ENCODE measurements around the gene MAGI3. TPM values are rescaled to one million over a fixed set of nuclear protein-coding genes. Genes with fewer than 3 reads are reported as not detected.

Gene MAGI3
- polyA plus RNA-seq, 1 experiment: 1.9 TPM

DNA sequence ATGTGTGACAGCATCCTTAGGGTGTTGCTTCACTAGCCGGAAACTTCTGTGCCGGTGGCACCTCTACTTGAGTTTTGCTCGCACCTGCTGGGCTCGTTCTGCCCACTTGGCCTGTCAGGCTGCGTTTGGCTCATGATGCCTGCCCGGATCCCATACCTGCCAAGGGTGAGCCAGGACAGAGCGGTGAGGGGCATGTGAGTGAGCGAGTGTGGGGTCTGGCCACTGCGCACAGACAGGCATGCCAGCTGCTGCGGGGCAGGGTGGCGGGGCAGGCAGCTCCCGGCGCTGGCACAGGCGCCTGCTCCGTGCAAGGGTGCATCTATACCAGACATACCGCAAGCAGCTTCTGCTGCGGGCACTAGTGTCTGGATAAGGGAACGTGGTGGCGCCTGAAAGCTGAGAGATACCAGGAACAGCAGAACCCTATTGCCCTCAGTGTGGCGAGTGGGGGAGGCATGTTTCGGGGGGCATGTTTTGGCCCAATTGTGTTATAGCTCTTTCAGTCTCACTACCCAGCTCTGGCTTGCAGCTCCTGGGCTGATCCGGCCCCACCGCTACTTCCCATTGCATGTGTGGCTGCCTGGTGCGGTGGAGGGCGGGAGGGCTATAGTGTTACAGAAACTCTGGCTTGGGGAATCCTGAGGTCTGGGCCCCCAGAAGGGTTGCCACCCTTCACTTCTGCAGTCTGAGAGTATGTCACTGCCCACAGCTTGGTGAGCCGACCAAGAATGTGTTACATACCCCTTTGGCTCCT is 32.2 kb downstream of the MAGI3 start:
- TF ChIP-seq, protein P1, sequence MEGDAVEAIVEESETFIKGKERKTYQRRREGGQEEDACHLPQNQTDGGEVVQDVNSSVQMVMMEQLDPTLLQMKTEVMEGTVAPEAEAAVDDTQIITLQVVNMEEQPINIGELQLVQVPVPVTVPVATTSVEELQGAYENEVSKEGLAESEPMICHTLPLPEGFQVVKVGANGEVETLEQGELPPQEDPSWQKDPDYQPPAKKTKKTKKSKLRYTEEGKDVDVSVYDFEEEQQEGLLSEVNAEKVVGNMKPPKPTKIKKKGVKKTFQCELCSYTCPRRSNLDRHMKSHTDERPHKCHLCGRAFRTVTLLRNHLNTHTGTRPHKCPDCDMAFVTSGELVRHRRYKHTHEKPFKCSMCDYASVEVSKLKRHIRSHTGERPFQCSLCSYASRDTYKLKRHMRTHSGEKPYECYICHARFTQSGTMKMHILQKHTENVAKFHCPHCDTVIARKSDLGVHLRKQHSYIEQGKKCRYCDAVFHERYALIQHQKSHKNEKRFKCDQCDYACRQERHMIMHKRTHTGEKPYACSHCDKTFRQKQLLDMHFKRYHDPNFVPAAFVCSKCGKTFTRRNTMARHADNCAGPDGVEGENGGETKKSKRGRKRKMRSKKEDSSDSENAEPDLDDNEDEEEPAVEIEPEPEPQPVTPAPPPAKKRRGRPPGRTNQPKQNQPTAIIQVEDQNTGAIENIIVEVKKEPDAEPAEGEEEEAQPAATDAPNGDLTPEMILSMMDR (IDR thresholded peaks at IDR 0.05; ENCODE audit: insufficient read depth, low read depth, low read length): no peak
- Histone ChIP-seq H3K27me3 (ENCODE audit: control insufficient read depth, insufficient read depth, low read length) (no peaks in the 10 kb centered on the region), H3K4me3 (ENCODE audit: low read depth, low read length) (no peak overlapping the region), H3K36me3 (ENCODE audit: control insufficient read depth, insufficient read depth, low read length) (no peaks in the 10 kb centered on the region)
- DNase-seq (ENCODE audit: low read depth): no peak
- POLR2A ChIA-PET: no interaction called here
- CTCF ChIA-PET: no interaction called here

DNA sequence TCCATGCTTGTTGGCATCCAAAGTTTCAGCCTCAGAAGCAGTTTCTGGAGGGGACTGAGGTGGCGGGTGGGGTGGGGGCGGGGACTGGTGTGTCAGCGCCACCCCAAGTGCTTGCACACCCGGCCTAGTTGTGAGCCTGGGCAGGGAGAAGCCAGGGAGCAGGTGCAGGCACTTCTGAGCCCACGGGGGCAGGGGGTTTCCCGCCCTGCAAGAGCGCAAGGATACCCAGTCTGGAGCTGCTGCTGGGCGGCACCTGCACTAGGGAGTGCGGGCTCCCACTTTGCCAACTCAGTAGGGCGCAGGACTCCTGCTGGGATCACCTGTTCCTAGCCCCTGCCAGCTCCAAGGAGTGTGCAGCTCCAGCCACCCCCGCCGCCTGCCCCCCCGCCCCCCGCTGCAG is 33.5 kb downstream of the MAGI3 start:
- Histone ChIP-seq H3K27me3 (ENCODE audit: control insufficient read depth, insufficient read depth, low read length) (no peaks in the 10 kb centered on the region), H3K4me3 (ENCODE audit: low read depth, low read length) (no peak overlapping the region), H3K36me3 (ENCODE audit: control insufficient read depth, insufficient read depth, low read length) (no peaks in the 10 kb centered on the region)
- DNase-seq (ENCODE audit: low read depth): no peak
- TF ChIP-seq, protein P1 (IDR thresholded peaks at IDR 0.05; ENCODE audit: insufficient read depth, low read depth, low read length): no peak
- CTCF ChIA-PET: no interaction called here
- POLR2A ChIA-PET: no interaction called here

- no peaks in the 10 kb centered on the region for H3K27me3 ChIP-seq (ENCODE audit: control insufficient read depth, insufficient read depth, low read length)
- DNase-seq (ENCODE audit: low read depth): no peak
- TF ChIP-seq, protein P1 (IDR thresholded peaks at IDR 0.05; ENCODE audit: insufficient read depth, low read depth, low read length): no peak
- H3K36me3 ChIP-seq (ENCODE audit: control insufficient read depth, insufficient read depth, low read length): no peaks in the 10 kb centered on the region
- no peak overlapping the region for H3K4me3 ChIP-seq (ENCODE audit: low read depth, low read length)
- ChIA-PET CTCF (interaction anchor here (0.9 to 1.2 kb wide), 2 partner anchors 11 to 14 kb away, joined by 3 read pairs; no protein-coding TSS in a partner anchor), POLR2A (no interaction called here)
Observed at GRCh38 chr1:113429461-113430153, 39.3 kb downstream of the MAGI3 start.

- H3K27me3 ChIP-seq (ENCODE audit: control insufficient read depth, insufficient read depth, low read length): no peaks in the 10 kb centered on the region
- POLR2A ChIA-PET: no interaction called here
- CTCF ChIA-PET: no interaction called here
- TF ChIP-seq, protein P1 (IDR thresholded peaks at IDR 0.05; ENCODE audit: insufficient read depth, low read depth, low read length): no peak
- no peak overlapping the region for H3K4me3 ChIP-seq (ENCODE audit: low read depth, low read length)
- DNase-seq (ENCODE audit: low read depth): no peak
- H3K36me3 ChIP-seq (ENCODE audit: control insufficient read depth, insufficient read depth, low read length): no peaks in the 10 kb centered on the region
Observed at GRCh38 chr1:113433184-113433583, 42.9 kb downstream of the MAGI3 start.

- Histone ChIP-seq H3K27me3 (ENCODE audit: control insufficient read depth, insufficient read depth, low read length) (no peaks in the 10 kb centered on the region), H3K36me3 (ENCODE audit: control insufficient read depth, insufficient read depth, low read length) (no peaks in the 10 kb centered on the region), H3K4me3 (ENCODE audit: low read depth, low read length) (no peak overlapping the region)
- DNase-seq (ENCODE audit: low read depth): no peak
- TF ChIP-seq, protein P1 (IDR thresholded peaks at IDR 0.05; ENCODE audit: insufficient read depth, low read depth, low read length): no peak
- CTCF ChIA-PET: interaction anchor here (0.6 to 1.1 kb wide), 3 partner anchors 9 to 30 kb away, joined by 3 read pairs; no protein-coding TSS in a partner anchor
- POLR2A ChIA-PET: no interaction called here
Observed at GRCh38 chr1:113434081-113434873, 44.0 kb downstream of the MAGI3 start.
